Measurements from ENCODE around the gene GRXCR2. TPM values are rescaled to one million over a fixed set of nuclear protein-coding genes. Genes with fewer than 3 reads are reported as not detected.

GRXCR2 gene
- polyA plus RNA-seq, 1 donor from 2014 or later, result not detected

DNA sequence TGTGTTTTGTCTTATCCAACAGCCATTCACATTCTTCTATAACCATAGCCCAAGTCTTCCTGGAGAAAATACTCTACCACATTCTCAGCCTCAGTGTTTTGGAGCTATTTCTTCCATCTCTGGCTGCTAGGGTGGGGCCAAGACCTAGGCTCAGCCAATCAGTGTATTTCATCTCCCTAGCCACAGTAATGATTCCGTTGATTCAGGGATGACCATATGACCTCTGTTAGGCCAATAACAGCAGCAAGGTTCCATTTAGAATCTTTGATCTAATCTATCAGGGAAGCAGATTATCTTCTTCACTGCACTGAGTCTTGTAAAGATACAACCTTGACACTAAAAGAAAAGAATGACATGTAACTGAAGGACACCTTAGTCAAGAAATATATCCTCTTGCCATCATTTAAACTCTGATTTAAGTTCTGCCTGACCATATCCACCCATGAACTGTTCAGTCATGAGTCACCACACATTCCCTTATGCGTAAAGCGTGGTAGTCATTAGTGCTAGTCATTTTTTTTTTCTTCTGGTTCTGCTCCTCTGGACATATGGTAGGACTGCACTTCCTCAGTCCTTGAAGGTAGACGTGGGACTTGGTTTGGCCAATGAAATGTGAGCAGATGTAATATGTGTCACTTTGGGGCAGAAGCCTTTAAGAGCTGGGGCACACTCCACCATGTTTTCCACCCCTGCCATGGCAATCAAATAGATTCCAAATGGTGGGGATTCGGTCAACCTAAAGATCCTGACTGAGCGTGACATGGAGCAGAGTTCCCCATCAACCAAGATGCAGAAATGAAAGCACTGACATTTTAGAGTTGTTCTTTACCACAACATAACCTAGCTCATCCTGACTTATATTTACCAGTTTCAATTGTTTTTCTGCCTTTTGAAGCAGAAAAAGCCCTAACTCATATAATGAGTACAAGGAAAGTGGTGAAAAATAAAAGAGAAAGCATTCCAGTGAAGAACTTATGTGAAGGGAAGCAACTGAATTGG is 25.0 kb downstream of the GRXCR2 start:
- TF ChIP-seq POLR2AphosphoS5 (IDR thresholded peaks at IDR 0.05), result no peak
- Histone ChIP-seq H3K9me3 (ENCODE audit: low read length) (no peaks in the 10 kb centered on the region), H3K4me2 (ENCODE audit: low read length) (no peak overlapping the region)

DNA sequence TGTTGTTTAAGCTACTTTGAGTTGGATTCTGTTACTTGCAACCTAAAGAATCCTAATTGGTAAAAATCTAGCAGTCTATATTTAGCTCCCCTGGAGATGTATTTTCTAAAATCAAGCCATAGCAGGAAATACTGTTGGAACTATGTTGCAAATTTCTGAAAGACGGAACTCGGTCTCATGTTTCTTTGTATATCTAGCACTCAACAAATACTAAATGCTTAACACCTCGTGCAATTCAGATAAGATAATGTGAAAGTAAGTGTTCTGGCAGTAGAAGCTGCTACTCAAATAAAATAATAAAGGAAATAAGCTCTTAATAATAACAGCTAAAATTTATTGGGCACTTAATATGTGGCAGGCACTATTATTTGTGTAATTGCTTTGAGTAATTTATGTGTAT is 26.7 kb downstream of the GRXCR2 start:
- Histone ChIP-seq H3F3A (ENCODE audit: insufficient read depth, low read length, poor library complexity, severe bottlenecking) (no peaks in the 10 kb centered on the region), H3K27me3 (ENCODE audit: insufficient read depth, low read depth, low read length) (no peaks in the 10 kb centered on the region), H4K20me1 (ENCODE audit: insufficient read depth) (no peaks in the 10 kb centered on the region), H3K9me2 (ENCODE audit: insufficient read depth, low read length) (no peaks in the 10 kb centered on the region), H2AFZ (ENCODE audit: low read depth, low read length) (no peak overlapping the region), H3K79me2 (replicated peaks; ENCODE audit: insufficient read depth, low read length) (no peaks in the 10 kb centered on the region), H3K4me3 (ENCODE audit: low read length) (no peak overlapping the region), H3K36me3 (ENCODE audit: insufficient read depth, low read length) (no peaks in the 10 kb centered on the region), H3K9ac (ENCODE audit: low read length) (no peak overlapping the region), H3K9me3 (ENCODE audit: low read length) (no peaks in the 10 kb centered on the region), H3K27ac (ENCODE audit: low read length) (no peak overlapping the region), H3K4me2 (ENCODE audit: low read length) (no peak overlapping the region)
- no peak for TF ChIP-seq POLR2AphosphoS5 (IDR thresholded peaks at IDR 0.05)
- no peak for TF ChIP-seq RAD21 (conservative IDR thresholded peaks at IDR 0.05)
- TF ChIP-seq, protein P1, sequence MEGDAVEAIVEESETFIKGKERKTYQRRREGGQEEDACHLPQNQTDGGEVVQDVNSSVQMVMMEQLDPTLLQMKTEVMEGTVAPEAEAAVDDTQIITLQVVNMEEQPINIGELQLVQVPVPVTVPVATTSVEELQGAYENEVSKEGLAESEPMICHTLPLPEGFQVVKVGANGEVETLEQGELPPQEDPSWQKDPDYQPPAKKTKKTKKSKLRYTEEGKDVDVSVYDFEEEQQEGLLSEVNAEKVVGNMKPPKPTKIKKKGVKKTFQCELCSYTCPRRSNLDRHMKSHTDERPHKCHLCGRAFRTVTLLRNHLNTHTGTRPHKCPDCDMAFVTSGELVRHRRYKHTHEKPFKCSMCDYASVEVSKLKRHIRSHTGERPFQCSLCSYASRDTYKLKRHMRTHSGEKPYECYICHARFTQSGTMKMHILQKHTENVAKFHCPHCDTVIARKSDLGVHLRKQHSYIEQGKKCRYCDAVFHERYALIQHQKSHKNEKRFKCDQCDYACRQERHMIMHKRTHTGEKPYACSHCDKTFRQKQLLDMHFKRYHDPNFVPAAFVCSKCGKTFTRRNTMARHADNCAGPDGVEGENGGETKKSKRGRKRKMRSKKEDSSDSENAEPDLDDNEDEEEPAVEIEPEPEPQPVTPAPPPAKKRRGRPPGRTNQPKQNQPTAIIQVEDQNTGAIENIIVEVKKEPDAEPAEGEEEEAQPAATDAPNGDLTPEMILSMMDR (IDR thresholded peaks at IDR 0.05; ENCODE audit: poor library complexity, severe bottlenecking), result no peak
- TF ChIP-seq SMC3 (conservative IDR thresholded peaks at IDR 0.05; ENCODE audit: poor library complexity), result no peak
- no peak for TF ChIP-seq TAF1 (IDR thresholded peaks at IDR 0.05; ENCODE audit: low read depth)
- TF ChIP-seq MXI1 (conservative IDR thresholded peaks at IDR 0.05; ENCODE audit: poor library complexity, severe bottlenecking), result no peak
- TF ChIP-seq EZH2 (IDR thresholded peaks at IDR 0.05; ENCODE audit: borderline replicate concordance, insufficient read depth, low read length, poor library complexity, severe bottlenecking), result no peak
- no peak for TF ChIP-seq EP300 (conservative IDR thresholded peaks at IDR 0.05; ENCODE audit: poor library complexity, severe bottlenecking)
- TF ChIP-seq, protein P2, sequence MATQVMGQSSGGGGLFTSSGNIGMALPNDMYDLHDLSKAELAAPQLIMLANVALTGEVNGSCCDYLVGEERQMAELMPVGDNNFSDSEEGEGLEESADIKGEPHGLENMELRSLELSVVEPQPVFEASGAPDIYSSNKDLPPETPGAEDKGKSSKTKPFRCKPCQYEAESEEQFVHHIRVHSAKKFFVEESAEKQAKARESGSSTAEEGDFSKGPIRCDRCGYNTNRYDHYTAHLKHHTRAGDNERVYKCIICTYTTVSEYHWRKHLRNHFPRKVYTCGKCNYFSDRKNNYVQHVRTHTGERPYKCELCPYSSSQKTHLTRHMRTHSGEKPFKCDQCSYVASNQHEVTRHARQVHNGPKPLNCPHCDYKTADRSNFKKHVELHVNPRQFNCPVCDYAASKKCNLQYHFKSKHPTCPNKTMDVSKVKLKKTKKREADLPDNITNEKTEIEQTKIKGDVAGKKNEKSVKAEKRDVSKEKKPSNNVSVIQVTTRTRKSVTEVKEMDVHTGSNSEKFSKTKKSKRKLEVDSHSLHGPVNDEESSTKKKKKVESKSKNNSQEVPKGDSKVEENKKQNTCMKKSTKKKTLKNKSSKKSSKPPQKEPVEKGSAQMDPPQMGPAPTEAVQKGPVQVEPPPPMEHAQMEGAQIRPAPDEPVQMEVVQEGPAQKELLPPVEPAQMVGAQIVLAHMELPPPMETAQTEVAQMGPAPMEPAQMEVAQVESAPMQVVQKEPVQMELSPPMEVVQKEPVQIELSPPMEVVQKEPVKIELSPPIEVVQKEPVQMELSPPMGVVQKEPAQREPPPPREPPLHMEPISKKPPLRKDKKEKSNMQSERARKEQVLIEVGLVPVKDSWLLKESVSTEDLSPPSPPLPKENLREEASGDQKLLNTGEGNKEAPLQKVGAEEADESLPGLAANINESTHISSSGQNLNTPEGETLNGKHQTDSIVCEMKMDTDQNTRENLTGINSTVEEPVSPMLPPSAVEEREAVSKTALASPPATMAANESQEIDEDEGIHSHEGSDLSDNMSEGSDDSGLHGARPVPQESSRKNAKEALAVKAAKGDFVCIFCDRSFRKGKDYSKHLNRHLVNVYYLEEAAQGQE (IDR thresholded peaks at IDR 0.05; ENCODE audit: borderline replicate concordance), result no peak

More for the DNA sequence above, 25.0 kb downstream of the GRXCR2 start:
- H3K36me3 ChIP-seq (ENCODE audit: insufficient read depth, low read length), result no peaks in the 10 kb centered on the region
- no peaks in the 10 kb centered on the region for H3K9me2 ChIP-seq (ENCODE audit: insufficient read depth, low read length)
- no peak overlapping the region for H3K27ac ChIP-seq (ENCODE audit: low read length)
- no peaks in the 10 kb centered on the region for H3K27me3 ChIP-seq (ENCODE audit: insufficient read depth, low read depth, low read length)
- H3F3A ChIP-seq (ENCODE audit: insufficient read depth, low read length, poor library complexity, severe bottlenecking), result no peaks in the 10 kb centered on the region
- no peaks in the 10 kb centered on the region for H3K79me2 ChIP-seq (replicated peaks; ENCODE audit: insufficient read depth, low read length)
- H4K20me1 ChIP-seq (ENCODE audit: insufficient read depth), result no peaks in the 10 kb centered on the region
- H3K4me3 ChIP-seq (ENCODE audit: low read length), result no peak overlapping the region
- H3K9ac ChIP-seq (ENCODE audit: low read length), result no peak overlapping the region
- H2AFZ ChIP-seq (ENCODE audit: low read depth, low read length), result no peak overlapping the region

Data from neural cell (in vitro differentiated cells).